Measurements from ENCODE around the gene DDRGK1.

GRCh38 chr20:3163099-3164042, 41.1 kb downstream of the DDRGK1 start:
- TF ChIP-seq YY1 (IDR thresholded peaks at IDR 0.05; ENCODE audit: insufficient read depth, insufficient read length) (no peak), ZNF274 (IDR thresholded peaks at IDR 0.05; ENCODE audit: low read depth, low read length) (no peak), SUZ12 (IDR thresholded peaks at IDR 0.05; ENCODE audit: extremely low read depth, insufficient read depth, insufficient read length) (no peak)
